AG09319 (cell line): ENCODE measurements around the gene MRPL24.

Experiments used
- DNase-seq: peaks from one replicate; pipeline ENCODE4 v3.0.0-alpha.2; 2010; ENCODE audit warnings: low read depth; ENCODE audit errors: extremely low read depth
- CTCF ChIP-seq: IDR thresholded peaks from 2 replicates; pipeline ENCODE4 v1.5.1; 2011; ENCODE audit warnings: low read depth, mild to moderate bottlenecking, inconsistent platforms, low read length, moderate library complexity

Gene MRPL24

GRCh38 chr1:156703336-156703735, 37.6 kb downstream of the MRPL24 start:
- DNase-seq, result no peak
- no peak for TF ChIP-seq CTCF

- TF ChIP-seq CTCF, result no peak
- no peak for DNase-seq
Measured at GRCh38 chr1:156700736-156701531, 40.0 kb downstream of the MRPL24 start.

- DNase-seq, result no peak
- no peak for TF ChIP-seq CTCF
Measured at GRCh38 chr1:156698995-156699394, 41.9 kb downstream of the MRPL24 start.

GRCh38 chr1:156697481-156697880, 43.4 kb downstream of the MRPL24 start:
- TF ChIP-seq CTCF, result no peak
- DNase-seq, result no peak

GRCh38 chr1:156696755-156697154, 44.1 kb downstream of the MRPL24 start:
- no peak for TF ChIP-seq CTCF

GRCh38 chr1:156694690-156694962, 46.3 kb downstream of the MRPL24 start:
- TF ChIP-seq CTCF, result no peak
- DNase-seq, result no peak

More at GRCh38 chr1:156696755-156697154, 44.1 kb downstream of the MRPL24 start:
- DNase-seq, result no peak

- DNase-seq, result no peak
- TF ChIP-seq CTCF, result no peak
Measured at GRCh38 chr1:156693848-156694689, 46.8 kb downstream of the MRPL24 start.
